IMR-90 (cell line): ENCODE data around the gene MC5R.

Experiments used
- BHLHE40 ChIP-seq: fragments of 150-350 bp; IDR thresholded peaks from 2 replicates; pipeline ENCODE4 v1.6.1; 2016; ENCODE audit warnings: mild to moderate bottlenecking, low read depth, low read length
- CEBPB ChIP-seq: IDR thresholded peaks from 2 replicates; pipeline ENCODE4 v1.6.1; 2012; ENCODE audit warnings: low read depth, low read length, improper control_type of control experiment
- FOS ChIP-seq: fragments of 150-350 bp; IDR thresholded peaks from 2 replicates; pipeline ENCODE4 v1.6.1; 2016; ENCODE audit warnings: low read depth, low read length
- MAFK ChIP-seq: IDR thresholded peaks from 2 replicates; pipeline ENCODE4 v1.6.1; 2012; ENCODE audit warnings: low read depth, low read length, improper control_type of control experiment
- MAZ ChIP-seq: IDR thresholded peaks from 2 replicates; pipeline ENCODE4 v1.6.1; 2012; ENCODE audit warnings: low read depth, mild to moderate bottlenecking, low read length, improper control_type of control experiment, moderate library complexity, borderline replicate concordance
- MXI1 ChIP-seq: IDR thresholded peaks from 2 replicates; pipeline ENCODE4 v1.6.1; 2012; ENCODE audit warnings: low read depth, mild to moderate bottlenecking, low read length, moderate library complexity, borderline replicate concordance
- POLR2A ChIP-seq: IDR thresholded peaks from 2 replicates; pipeline ENCODE4 v1.6.1; 2012; ENCODE audit warnings: mild to moderate bottlenecking, low read depth, low read length
- RFX5 ChIP-seq: IDR thresholded peaks from 2 replicates; pipeline ENCODE4 v1.8.0; 2012; ENCODE audit warnings: low read depth, mild to moderate bottlenecking, low read length, moderate library complexity
- SMC3 ChIP-seq: fragments of 150-350 bp; IDR thresholded peaks from 2 replicates; pipeline ENCODE4 v1.6.1; 2016; ENCODE audit warnings: low read depth, mild to moderate bottlenecking, antibody characterized with exemption, low read length, moderate library complexity
- TF ChIP-seq, protein P1 (sequence below): conservative IDR thresholded peaks from 2 replicates; pipeline ENCODE4 v1.5.1; 2012; ENCODE audit warnings: mild to moderate bottlenecking, low read depth, low read length, improper control_type of control experiment
- TF ChIP-seq, protein P2 (sequence below): fragments of 150-350 bp; IDR thresholded peaks from 2 replicates; pipeline ENCODE4 v1.6.1; 2016; ENCODE audit warnings: low read depth, mild to moderate bottlenecking, low read length, moderate library complexity, borderline replicate concordance
- TF ChIP-seq, protein P3 (sequence below): fragments of 150-350 bp; IDR thresholded peaks from 2 replicates; pipeline ENCODE4 v1.6.1; 2017; ENCODE audit warnings: mild to moderate bottlenecking, antibody characterized with exemption, low read length, low read depth

DNA sequence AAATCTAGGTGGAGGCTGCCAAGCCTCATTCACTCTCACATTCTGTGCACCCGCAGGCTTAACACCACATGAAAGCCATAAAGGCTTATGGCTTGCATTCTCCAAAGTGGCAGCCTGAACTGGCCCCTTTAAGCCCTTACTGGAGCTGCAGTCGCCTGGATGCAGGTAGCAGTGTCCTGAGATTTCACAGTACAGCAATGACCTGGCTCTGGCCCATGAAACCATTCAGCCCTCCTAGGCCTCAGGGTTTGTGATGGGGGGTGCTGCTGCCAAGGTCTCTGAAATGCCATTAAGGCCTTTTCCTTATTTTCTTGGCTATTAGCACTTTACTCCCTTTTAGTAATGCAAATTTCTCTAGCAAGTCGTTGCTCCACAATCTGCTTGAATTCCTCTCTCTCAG is 48.9 kb upstream of the MC5R start:
- TF ChIP-seq, protein P1, sequence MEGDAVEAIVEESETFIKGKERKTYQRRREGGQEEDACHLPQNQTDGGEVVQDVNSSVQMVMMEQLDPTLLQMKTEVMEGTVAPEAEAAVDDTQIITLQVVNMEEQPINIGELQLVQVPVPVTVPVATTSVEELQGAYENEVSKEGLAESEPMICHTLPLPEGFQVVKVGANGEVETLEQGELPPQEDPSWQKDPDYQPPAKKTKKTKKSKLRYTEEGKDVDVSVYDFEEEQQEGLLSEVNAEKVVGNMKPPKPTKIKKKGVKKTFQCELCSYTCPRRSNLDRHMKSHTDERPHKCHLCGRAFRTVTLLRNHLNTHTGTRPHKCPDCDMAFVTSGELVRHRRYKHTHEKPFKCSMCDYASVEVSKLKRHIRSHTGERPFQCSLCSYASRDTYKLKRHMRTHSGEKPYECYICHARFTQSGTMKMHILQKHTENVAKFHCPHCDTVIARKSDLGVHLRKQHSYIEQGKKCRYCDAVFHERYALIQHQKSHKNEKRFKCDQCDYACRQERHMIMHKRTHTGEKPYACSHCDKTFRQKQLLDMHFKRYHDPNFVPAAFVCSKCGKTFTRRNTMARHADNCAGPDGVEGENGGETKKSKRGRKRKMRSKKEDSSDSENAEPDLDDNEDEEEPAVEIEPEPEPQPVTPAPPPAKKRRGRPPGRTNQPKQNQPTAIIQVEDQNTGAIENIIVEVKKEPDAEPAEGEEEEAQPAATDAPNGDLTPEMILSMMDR: no peak
- TF ChIP-seq RFX5: no peak
- TF ChIP-seq POLR2A: no peak
- no peak for TF ChIP-seq SMC3
- no peak for TF ChIP-seq CEBPB
- no peak for TF ChIP-seq MAZ
- no peak for TF ChIP-seq MAFK
- TF ChIP-seq, protein P2, sequence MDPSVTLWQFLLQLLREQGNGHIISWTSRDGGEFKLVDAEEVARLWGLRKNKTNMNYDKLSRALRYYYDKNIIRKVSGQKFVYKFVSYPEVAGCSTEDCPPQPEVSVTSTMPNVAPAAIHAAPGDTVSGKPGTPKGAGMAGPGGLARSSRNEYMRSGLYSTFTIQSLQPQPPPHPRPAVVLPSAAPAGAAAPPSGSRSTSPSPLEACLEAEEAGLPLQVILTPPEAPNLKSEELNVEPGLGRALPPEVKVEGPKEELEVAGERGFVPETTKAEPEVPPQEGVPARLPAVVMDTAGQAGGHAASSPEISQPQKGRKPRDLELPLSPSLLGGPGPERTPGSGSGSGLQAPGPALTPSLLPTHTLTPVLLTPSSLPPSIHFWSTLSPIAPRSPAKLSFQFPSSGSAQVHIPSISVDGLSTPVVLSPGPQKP: no peak
- TF ChIP-seq FOS: no peak
- TF ChIP-seq, protein P3, sequence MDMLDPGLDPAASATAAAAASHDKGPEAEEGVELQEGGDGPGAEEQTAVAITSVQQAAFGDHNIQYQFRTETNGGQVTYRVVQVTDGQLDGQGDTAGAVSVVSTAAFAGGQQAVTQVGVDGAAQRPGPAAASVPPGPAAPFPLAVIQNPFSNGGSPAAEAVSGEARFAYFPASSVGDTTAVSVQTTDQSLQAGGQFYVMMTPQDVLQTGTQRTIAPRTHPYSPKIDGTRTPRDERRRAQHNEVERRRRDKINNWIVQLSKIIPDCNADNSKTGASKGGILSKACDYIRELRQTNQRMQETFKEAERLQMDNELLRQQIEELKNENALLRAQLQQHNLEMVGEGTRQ: no peak
- no peak for TF ChIP-seq BHLHE40
- no peak for TF ChIP-seq MXI1
